Subcutaneous adipose tissue (tissue), 4 donors: Measurements from ENCODE around the gene TBRG4. TPM values are rescaled to one million over a fixed set of nuclear protein-coding genes. Genes with fewer than 3 reads are reported as not detected.

ENCODE experiments used
- CTCF ChIP-seq: fragments of 450-650 bp; IDR thresholded peaks from one replicate; pipeline ENCODE4 v1.5.1; 2016; ENCODE audit warnings: low read depth, mild to moderate bottlenecking, control low read depth, antibody characterized with exemption, moderate library complexity
- total RNA-seq, 4 donors: library from RNA; depleted of rRNA; stranded (reverse); fragments of >200 nt; gene quantifications; one replicate each; pipeline ENCODE4 v1.1.0, GENCODE V29; 2016

The TBRG4 gene
- total RNA-seq, 4 donors from 2014 or later: 33.1 to 47.5 (median 37.7) TPM

GRCh38 chr7:45130910-45131309 is 19.4 kb upstream of the TBRG4 start:
- TF ChIP-seq CTCF: no peak

- TF ChIP-seq CTCF: no peak
These were observed 18.4 kb upstream of the TBRG4 start for GRCh38 chr7:45129906-45130305.

- no peak for TF ChIP-seq CTCF
These were observed 17.8 kb upstream of the TBRG4 start for GRCh38 chr7:45129181-45129800.

DNA sequence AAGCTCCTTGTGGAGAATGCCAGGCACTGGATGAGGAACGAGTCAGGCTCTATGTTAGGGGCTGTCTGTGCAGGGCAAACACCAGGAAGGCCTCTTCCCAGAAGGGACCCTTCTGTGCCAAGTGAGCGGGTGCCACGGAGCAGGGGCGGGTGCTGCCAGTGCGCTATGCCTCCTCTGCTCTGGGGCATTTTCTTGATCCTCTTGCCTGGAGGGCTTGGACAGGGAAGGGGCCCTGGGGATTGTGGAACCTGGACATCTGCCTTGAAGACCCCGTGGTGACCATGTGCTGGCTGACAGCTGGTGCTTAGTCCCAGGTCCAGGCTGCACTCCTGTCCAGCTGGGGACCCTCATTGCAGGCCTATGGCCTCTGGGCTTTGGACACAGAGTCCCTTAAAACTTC is 15.4 kb upstream of the TBRG4 start:
- no peak for TF ChIP-seq CTCF

GRCh38 chr7:45126201-45126600 is 14.7 kb upstream of the TBRG4 start:
- TF ChIP-seq CTCF: no peak

DNA sequence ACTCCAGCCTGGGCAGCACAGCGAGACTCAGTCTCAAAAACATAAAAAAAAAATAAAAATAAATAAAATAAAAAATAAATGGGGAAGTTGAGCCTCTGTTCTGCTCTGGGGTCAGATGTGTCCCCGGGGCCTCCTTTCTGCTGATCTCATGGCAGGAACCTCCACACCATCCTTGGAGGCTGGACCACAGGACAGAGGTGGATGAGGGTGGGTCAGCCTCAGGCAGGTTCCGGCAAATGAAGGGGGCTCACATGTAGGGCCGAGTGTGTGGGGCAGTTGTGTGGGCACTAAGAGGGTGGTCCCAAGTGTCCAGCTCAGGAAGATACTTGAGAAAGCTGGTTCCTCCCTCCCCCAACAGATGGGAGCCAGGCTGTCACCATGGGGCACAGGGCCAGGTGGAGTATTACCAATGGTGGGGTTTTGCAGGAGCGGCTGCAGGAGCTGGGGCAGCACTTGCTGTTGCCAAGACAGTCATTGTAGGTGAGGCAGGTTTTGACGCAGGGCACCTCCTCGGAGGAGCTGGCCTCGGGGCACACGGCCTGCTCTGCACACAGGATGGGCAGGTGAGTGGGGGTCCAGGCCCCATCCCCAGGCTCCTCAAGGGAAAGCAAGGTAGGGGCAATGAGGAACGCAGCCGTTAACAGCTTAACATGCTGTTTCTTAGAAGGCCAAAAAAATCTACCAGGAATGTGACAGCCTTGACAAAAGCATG is 13.9 kb upstream of the TBRG4 start:
- TF ChIP-seq CTCF: no peak

DNA sequence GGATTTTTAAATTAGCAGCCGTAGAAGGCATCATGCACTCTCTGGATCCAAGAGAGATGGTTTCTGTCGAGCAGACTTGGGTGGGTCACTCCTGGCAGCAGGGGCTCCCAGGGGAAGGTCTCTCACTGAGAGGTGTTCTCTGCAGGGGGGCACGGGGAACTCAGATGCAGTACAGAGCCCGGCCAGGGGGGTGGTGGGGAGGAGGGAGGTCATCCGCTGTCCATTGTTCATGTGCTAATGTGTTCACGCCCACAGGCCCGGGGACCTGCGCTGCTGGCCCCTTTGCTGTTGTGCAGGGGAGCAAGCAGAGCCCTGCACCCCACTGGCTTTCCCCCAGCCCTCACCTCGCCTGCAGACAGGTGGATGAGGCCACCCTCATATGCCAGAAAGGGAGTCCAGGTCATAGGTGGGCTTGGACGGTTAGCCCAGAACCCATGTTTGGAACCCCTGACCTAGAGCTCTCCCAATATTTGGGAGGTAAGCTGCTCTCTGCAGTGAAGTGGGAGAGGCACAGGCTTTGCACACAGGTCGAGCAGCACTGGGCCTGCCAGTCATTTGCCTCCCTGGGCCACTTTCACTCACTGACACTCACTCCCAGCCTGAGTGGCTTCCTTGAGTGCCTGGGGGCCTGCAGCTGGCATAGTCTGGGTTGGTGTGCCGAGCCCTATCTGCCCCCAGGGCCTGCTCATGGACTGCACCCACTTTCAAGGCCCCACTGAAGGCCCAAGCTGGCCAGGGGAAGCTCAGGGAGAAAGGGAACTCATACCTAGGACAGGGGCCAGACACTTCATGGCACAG is 12.6 kb upstream of the TBRG4 start:
- no peak for TF ChIP-seq CTCF
